ENCODE measurements around the gene ROBO2.

ROBO2 gene

DNA sequence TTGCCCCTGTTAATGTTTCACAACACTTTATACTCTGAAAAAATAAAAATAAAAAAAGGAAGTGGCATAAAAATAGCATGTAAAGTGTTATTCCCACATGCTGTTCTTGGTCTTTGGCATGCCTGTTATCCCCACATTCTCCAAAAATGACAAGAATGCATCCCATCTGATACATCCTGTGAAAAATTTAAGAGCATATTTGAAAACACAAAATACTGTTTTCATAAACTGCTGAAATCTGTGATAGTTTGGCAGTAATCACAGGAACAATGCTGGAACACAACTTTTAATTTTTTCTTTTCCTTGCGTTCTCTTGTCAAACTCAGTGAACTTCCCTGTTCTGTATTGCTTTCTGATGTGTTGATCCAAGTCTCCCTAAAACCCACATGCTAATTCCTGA lies 288.8 kb downstream of the ROBO2 start (continued):
- TF ChIP-seq, protein P1, sequence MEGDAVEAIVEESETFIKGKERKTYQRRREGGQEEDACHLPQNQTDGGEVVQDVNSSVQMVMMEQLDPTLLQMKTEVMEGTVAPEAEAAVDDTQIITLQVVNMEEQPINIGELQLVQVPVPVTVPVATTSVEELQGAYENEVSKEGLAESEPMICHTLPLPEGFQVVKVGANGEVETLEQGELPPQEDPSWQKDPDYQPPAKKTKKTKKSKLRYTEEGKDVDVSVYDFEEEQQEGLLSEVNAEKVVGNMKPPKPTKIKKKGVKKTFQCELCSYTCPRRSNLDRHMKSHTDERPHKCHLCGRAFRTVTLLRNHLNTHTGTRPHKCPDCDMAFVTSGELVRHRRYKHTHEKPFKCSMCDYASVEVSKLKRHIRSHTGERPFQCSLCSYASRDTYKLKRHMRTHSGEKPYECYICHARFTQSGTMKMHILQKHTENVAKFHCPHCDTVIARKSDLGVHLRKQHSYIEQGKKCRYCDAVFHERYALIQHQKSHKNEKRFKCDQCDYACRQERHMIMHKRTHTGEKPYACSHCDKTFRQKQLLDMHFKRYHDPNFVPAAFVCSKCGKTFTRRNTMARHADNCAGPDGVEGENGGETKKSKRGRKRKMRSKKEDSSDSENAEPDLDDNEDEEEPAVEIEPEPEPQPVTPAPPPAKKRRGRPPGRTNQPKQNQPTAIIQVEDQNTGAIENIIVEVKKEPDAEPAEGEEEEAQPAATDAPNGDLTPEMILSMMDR (tag by site-specific recombination; IDR thresholded peaks at IDR 0.05): no peak
- TF ChIP-seq ZFP3 (tag by site-specific recombination; IDR thresholded peaks at IDR 0.05; ENCODE audit: low read depth) (no peak), ZNF600 (tag by site-specific recombination; IDR thresholded peaks at IDR 0.05) (no peak)

DNA sequence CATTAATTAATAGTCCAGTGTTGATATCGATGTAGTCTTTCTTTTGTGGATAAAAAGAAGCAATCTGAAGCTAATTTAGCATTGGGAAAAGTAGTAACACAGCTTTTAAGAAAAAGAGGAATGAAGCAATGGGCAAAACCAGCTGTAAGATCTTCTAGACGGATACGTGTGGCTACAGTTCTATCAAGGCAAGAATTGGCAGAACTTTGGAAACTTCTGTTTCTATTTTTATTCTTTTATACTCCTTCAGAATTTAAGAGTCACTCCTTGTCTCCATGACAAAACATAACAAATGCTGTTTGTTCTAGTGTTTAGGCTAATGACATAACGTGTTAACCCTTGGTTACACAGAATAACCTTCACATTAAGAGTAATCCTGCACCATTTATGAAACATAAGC lies 289.2 kb downstream of the ROBO2 start:
- Histone ChIP-seq H3K4me3 (ENCODE audit: low read depth, low read length) (no peak overlapping the region), H3K36me3 (ENCODE audit: control insufficient read depth in 2 of 2, insufficient read depth in 1 of 2, low read length in 2 of 2) (no peaks in the 10 kb centered on the region), H3K4me1 (ENCODE audit: control insufficient read depth, insufficient read depth, low read length) (no peaks in the 10 kb centered on the region), H3K9me3 (ENCODE audit: control insufficient read depth, insufficient read depth, low read depth, low read length) (no peaks in the 10 kb centered on the region), H3K27ac (ENCODE audit: extremely low read depth, low read depth, low read length) (no peak overlapping the region)
- TF ChIP-seq, protein P2, sequence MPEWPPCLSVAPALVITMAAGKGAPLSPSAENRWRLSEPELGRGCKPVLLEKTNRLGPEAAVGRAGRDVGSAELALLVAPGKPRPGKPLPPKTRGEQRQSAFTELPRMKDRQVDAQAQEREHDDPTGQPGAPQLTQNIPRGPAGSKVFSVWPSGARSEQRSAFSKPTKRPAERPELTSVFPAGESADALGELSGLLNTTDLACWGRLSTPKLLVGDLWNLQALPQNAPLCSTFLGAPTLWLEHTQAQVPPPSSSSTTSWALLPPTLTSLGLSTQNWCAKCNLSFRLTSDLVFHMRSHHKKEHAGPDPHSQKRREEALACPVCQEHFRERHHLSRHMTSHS (tag by site-specific recombination; IDR thresholded peaks at IDR 0.05): no peak
- TF ChIP-seq ZNF341 (tag by site-specific recombination; IDR thresholded peaks at IDR 0.05; ENCODE audit: low read depth) (no peak), ZNF223 (tag by site-specific recombination; IDR thresholded peaks at IDR 0.05) (no peak), ZNF571 (tag by site-specific recombination; IDR thresholded peaks at IDR 0.05) (no peak), ZBTB17 (tag by site-specific recombination; IDR thresholded peaks at IDR 0.05) (no peak), KLF7 (tag by site-specific recombination; IDR thresholded peaks at IDR 0.05; ENCODE audit: borderline replicate concordance) (no peak), ZNF202 (tag by site-specific recombination; IDR thresholded peaks at IDR 0.05; ENCODE audit: borderline replicate concordance) (no peak), ZNF324 (tag by site-specific recombination; IDR thresholded peaks at IDR 0.05) (no peak), ZNF184 (tag by site-specific recombination; IDR thresholded peaks at IDR 0.05) (no peak), ZNF174 (tag by site-specific recombination; IDR thresholded peaks at IDR 0.05) (no peak), ZNF514 (tag by site-specific recombination; IDR thresholded peaks at IDR 0.05) (no peak)
- TF ChIP-seq, protein P3, sequence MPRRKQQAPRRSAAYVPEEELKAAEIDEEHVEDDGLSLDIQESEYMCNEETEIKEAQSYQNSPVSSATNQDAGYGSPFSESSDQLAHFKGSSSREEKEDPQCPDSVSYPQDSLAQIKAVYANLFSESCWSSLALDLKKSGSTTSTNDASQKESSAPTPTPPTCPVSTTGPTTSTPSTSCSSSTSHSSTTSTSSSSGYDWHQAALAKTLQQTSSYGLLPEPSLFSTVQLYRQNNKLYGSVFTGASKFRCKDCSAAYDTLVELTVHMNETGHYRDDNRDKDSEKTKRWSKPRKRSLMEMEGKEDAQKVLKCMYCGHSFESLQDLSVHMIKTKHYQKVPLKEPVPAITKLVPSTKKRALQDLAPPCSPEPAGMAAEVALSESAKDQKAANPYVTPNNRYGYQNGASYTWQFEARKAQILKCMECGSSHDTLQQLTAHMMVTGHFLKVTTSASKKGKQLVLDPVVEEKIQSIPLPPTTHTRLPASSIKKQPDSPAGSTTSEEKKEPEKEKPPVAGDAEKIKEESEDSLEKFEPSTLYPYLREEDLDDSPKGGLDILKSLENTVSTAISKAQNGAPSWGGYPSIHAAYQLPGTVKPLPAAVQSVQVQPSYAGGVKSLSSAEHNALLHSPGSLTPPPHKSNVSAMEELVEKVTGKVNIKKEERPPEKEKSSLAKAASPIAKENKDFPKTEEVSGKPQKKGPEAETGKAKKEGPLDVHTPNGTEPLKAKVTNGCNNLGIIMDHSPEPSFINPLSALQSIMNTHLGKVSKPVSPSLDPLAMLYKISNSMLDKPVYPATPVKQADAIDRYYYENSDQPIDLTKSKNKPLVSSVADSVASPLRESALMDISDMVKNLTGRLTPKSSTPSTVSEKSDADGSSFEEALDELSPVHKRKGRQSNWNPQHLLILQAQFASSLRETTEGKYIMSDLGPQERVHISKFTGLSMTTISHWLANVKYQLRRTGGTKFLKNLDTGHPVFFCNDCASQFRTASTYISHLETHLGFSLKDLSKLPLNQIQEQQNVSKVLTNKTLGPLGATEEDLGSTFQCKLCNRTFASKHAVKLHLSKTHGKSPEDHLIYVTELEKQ (tag by site-specific recombination; IDR thresholded peaks at IDR 0.05; ENCODE audit: borderline replicate concordance): no peak
- TF ChIP-seq, protein P4, sequence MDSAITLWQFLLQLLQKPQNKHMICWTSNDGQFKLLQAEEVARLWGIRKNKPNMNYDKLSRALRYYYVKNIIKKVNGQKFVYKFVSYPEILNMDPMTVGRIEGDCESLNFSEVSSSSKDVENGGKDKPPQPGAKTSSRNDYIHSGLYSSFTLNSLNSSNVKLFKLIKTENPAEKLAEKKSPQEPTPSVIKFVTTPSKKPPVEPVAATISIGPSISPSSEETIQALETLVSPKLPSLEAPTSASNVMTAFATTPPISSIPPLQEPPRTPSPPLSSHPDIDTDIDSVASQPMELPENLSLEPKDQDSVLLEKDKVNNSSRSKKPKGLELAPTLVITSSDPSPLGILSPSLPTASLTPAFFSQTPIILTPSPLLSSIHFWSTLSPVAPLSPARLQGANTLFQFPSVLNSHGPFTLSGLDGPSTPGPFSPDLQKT (IDR thresholded peaks at IDR 0.05; ENCODE audit: borderline replicate concordance, low read depth, low read length): no peak
- POLR2A ChIA-PET: no interaction called here
- CTCF ChIA-PET: no interaction called here

DNA sequence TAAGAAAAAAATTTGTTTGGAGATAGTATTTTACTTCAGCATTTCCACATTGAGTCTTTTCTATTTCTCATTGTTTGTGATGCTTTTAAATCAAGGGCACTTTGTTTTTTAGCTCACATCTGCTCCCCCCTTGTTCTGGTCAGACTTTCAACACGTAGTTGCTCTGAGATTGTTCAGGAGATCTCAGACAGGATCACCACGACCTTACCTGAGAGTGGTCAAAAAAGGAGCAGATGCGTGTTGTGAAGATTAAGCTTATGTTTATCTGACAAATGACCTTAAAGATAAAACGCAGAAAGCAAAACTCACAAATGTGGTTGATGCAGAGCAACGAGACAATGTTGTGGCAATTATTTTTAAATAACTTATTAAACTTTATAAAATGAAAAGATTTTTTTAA lies 298.3 kb downstream of the ROBO2 start:
- Histone ChIP-seq H3K4me3 (ENCODE audit: low read depth, low read length) (no peak overlapping the region), H3K36me3 (ENCODE audit: control insufficient read depth in 2 of 2, insufficient read depth in 1 of 2, low read length in 2 of 2) (no peaks in the 10 kb centered on the region), H3K4me1 (ENCODE audit: control insufficient read depth, insufficient read depth, low read length) (no peaks in the 10 kb centered on the region), H3K27ac (ENCODE audit: extremely low read depth, low read depth, low read length) (no peak overlapping the region), H3K9me3 (ENCODE audit: control insufficient read depth, insufficient read depth, low read depth, low read length) (no peaks in the 10 kb centered on the region)
- POLR2A ChIA-PET: no interaction called here
- TF ChIP-seq ZNF529 (tag by site-specific recombination; IDR thresholded peaks at IDR 0.05; ENCODE audit: insufficient replicate concordance) (no peak), ZNF426 (tag by site-specific recombination; IDR thresholded peaks at IDR 0.05) (no peak), KLF1 (tag by site-specific recombination; IDR thresholded peaks at IDR 0.05) (no peak), YY2 (tag by site-specific recombination; IDR thresholded peaks at IDR 0.05) (no peak), ZNF747 (tag by site-specific recombination; IDR thresholded peaks at IDR 0.05) (no peak), GFI1B (tag by site-specific recombination; IDR thresholded peaks at IDR 0.05) (no peak)
- TF ChIP-seq, protein P5, sequence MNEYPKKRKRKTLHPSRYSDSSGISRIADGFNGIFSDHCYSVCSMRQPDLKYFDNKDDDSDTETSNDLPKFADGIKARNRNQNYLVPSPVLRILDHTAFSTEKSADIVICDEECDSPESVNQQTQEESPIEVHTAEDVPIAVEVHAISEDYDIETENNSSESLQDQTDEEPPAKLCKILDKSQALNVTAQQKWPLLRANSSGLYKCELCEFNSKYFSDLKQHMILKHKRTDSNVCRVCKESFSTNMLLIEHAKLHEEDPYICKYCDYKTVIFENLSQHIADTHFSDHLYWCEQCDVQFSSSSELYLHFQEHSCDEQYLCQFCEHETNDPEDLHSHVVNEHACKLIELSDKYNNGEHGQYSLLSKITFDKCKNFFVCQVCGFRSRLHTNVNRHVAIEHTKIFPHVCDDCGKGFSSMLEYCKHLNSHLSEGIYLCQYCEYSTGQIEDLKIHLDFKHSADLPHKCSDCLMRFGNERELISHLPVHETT (tag by site-specific recombination; IDR thresholded peaks at IDR 0.05): no peak
- CTCF ChIA-PET: no interaction called here

Data from HEK293 (cell line).